NCI-H526 treated with DMSO at 0.1 percent for 48 hours (cell line): ENCODE data around the gene DNM1.
"Not testable (repeated sequence)": the region's sequence is repeated elsewhere in the genome, so short reads cannot be mapped to it uniquely, and the experiment has no call there.

Source experiments
- DNase-seq: peaks from one replicate; lab custom pipeline; 2025; lab: John Stamatoyannopoulos, UW

DNM1 gene

GRCh38 chr9:128225770-128226411 is 22.7 kb downstream of the DNM1 start:
- DNase-seq = no peak

DNA sequence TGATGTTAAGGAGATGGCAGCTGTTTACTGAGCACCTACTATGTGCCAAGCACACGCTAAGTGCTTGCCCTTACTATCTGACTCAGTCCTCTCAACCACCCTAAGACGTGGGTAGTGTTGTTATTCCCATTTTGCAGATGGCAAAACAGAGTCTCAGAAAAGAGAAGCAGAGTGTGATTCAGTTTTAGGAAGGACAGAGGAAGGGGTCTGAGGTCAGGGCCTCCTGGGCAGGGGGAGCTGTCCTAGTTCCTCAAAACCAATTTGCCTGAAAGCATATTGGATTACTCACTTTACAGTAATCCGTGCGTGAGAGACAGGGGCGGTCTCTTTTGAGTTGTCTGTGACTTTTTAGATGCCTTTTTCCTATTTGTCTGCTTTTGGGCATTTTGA is 23.2 kb downstream of the DNM1 start:
- no peak for DNase-seq

DNA sequence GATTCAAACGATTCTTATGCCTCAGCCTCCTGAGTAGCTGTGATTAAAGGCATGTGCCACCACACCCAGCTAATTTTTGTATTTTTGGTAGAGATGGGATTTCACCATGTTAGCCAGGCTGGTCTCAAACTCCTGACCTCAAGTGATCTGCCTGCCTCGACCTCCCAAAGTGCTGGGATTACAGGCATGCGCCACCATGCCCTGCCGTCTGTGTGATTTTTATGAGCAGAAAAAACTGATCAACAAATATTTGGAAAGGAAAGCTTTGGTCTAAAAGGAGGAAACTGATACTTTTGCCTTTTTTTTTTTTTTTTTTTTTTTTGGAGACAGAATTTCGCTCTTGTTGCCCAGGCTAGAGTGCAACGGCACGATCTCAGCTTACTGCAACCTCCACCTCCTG is 27.7 kb downstream of the DNM1 start:
- not testable (repeated sequence) for DNase-seq

DNA sequence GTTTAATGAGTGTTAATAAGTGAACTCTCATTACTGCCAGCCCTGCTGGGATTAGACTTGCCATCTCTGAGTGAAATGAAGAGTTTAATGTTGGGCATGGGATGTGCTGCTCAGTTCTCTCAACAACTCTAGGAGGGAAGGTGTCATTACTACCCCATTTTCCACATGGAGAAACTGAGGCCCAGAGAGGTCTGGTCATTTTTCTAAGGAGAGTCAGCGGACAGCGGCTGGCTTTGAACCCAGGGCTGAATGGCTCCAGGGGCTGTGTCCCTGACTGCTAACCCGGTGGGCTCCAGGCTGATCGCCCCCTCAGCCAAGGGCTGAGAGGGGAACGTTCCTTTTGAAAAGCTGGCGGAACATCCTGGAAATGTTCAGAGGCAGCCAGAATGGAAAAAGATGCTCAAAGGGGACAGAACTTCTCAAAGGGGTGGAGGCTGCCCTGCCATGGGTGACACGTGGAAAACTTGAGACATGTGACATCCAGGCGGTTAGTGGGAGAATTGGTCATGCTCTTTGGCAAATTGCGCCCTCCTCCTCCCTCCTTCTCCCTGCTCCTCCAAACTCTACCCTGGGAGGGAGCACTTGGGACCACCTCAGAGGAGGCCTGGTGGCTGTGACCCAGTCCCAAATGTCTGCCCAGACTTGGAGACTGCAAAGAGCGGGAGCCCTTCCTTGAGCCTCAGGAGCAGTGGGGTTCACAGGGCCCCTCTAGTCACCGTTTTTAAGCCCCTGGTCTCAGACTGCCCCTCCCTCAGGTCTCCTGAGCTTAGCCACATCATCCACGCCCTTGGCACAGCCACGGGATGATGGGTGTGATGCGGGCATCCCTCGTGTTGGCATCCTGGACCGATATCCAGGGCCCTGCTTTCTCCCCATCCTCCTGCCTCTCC is 28.7 kb downstream of the DNM1 start:
- DNase-seq = no peak

- no peak for DNase-seq
Observed at GRCh38 chr9:128232528-128233428, 29.6 kb downstream of the DNM1 start.

DNA sequence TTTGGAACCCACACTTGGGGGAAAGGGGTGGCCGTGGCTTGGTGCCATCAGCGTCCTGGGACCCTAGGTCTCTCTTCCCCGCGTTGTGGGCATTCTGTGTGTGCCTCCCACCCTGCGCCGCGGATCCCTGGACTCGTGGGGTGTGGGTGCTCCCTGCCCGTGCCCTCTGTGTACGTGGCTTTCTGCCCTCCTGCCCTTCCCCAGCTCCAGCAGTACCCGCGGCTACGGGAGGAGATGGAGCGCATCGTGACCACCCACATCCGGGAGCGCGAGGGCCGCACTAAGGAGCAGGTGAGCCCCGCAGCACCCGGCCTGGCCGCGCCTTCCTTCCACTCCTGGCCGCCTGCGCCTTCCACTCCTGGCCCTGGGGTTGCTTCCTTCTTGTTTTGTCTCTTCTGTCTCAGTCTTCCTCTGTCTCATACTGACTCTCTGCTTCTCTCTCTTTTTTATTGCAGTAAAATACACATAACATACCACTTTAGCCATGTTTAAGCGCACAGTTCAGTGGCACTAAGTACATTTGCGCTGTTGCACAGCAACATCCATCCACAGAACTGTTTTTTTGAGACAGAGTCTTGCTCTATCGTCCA is 30.7 kb downstream of the DNM1 start:
- no peak for DNase-seq

GRCh38 chr9:128242124-128242523 is 38.9 kb downstream of the DNM1 start:
- no peak for DNase-seq

DNA sequence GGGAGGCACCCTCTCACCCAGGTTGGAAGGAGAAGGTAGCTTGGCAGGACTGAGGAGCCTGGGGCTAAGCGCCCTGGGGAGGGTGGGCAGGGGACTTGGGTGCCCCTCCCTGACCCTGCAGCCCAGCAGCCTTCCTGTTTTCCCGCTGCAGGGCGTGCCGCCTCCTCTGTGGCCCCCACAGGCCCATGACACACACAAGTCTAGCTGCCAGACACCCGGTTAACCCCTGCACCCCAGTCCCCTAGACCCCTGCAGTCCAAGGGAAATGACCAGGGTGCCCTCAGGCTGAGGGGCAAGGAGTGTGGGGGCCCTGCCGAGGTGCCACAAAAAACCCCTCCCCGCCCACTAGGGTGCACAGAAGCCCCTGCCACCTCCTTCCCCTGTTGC is 39.6 kb downstream of the DNM1 start:
- DNase-seq = no peak

DNA sequence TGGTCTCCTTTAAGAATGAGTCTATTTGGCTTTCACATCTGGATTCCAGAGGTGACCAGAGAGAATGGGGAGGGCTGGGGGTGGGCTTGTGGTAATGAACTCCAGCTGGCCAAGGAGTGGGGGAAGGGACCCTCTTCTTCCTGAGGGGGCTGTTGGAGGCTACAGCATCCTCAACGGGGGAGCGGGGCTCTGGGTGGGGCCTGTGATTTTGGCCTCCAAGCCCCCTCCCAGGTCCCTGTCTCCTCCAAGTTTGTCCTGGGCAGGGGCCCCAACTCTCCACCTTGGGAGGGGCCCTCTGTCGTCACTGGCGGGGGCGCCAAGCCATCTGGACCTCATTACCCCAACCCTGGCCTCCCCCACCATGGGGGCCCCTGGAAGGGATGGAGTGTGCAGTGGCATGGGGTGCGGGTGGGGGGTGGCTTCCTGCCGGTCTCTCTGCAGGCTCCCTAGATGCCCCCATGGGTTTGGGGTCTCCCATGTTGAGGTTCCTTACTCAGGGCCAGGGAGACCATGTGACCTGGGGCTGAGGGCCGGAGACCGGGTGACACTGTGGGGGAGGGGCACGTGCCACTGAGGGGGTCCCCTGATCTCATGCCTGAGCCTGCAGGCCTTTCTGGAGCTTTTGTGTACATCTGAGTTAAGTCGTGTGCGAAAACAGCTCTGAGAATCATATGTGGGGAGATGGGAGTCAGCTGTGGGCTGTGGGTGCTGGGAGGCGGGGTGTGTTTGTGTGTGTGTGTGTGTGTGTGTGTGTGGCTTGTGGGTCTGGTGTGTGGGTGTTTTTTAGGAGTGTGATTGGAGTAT is 40.2 kb downstream of the DNM1 start:
- no peak for DNase-seq

DNA sequence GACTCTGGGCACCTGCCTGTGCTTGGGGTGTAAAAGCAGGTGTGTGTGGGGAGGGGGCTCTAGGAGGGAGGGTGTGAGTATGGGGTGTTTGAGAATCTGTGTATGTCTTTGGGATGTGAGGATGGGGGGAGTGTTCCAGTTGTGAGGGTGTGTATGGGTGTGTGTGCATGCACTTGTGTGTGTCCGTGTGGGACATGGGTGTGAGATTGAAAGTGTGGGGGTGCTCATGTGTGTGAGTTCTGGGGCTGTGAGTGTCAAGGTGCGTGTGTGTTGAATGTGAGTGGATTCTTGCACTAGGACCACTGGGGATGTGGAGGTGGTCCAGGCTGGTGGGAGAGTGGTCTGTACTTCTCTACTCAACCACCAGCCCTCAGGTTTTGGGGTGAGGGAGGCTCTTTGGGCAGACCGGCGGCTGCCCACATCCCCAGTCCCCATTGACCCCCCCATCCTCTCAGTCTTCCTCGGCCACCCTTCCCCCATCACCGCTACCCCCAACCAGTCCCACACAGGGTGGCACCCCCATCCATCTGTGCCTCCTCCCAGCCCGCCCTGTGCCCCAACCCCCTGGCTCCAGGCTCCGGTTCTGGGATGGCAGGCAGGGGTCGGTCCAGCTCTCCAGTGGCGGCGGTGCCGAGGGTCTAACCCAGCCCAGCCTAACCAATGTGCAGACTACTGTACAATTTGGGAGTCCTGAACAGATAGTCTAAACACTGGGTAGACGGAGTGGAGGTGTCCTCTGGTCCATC is 41.1 kb downstream of the DNM1 start:
- DNase-seq = no peak

GRCh38 chr9:128244837-128245231 is 41.7 kb downstream of the DNM1 start:
- DNase-seq = no peak

GRCh38 chr9:128245421-128246151 is 42.4 kb downstream of the DNM1 start:
- no peak for DNase-seq

DNA sequence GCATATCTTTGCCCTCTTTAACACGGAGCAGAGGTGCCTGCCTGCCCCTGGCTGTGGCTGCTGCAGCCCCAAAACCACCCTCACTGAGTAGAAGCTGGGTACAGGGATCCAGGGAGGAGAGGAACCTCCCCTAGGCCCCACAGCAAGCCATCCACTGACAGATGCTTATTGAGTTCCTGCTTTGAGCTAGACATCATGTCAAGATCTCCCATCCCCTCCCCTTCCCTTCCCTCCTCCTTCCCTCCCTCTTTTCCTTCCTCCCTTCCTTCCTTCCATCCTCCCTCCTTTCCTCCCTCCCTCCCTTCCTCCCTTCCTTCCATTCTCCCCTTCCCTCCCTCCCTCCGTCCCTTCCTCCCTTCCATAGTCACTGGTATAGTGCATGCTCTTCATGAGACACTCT is 43.3 kb downstream of the DNM1 start:
- DNase-seq = no peak

GRCh38 chr9:128247226-128247803 is 44.1 kb downstream of the DNM1 start:
- DNase-seq = no peak

- DNase-seq = no peak
Observed at GRCh38 chr9:128249558-128249907, 46.4 kb downstream of the DNM1 start.

DNA sequence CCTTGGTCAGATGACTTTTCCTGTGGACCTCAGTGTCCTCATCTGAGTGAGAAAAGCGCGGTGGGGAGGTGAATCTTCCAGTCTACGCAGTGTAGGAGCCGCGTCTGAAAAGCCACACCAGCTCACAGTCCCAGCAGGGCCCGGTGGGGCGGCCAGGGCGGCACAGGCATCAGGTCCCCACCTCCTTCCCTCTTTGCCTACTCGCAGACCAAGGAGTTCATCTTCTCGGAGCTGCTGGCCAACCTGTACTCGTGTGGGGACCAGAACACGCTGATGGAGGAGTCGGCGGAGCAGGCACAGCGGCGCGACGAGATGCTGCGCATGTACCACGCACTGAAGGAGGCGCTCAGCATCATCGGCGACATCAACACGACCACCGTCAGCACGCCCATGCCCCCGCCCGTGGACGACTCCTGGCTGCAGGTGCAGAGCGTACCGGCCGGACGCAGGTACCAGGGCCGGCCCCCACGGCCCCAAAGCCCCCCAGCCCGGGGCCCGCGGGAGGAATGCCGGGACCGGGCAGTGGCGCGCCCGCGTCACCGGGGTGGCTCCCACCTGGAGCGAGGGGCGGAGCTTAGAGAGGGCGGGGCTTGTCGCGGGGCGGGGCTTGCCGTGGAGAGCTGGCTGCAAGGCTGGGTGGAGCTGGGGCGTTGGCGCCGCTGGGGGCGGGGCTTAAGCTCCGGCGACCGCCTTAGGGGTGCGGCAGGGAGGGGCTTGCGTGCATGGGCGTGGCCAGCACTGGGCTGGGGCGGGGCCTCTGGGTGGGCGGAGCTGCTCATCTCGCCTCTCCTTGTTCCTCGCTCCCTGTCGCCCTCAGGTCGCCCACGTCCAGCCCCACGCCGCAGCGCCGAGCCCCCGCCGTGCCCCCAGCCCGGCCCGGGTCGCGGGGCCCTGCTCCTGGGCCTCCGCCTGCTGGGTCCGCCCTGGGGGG is 47.0 kb downstream of the DNM1 start:
- no peak for DNase-seq

DNA sequence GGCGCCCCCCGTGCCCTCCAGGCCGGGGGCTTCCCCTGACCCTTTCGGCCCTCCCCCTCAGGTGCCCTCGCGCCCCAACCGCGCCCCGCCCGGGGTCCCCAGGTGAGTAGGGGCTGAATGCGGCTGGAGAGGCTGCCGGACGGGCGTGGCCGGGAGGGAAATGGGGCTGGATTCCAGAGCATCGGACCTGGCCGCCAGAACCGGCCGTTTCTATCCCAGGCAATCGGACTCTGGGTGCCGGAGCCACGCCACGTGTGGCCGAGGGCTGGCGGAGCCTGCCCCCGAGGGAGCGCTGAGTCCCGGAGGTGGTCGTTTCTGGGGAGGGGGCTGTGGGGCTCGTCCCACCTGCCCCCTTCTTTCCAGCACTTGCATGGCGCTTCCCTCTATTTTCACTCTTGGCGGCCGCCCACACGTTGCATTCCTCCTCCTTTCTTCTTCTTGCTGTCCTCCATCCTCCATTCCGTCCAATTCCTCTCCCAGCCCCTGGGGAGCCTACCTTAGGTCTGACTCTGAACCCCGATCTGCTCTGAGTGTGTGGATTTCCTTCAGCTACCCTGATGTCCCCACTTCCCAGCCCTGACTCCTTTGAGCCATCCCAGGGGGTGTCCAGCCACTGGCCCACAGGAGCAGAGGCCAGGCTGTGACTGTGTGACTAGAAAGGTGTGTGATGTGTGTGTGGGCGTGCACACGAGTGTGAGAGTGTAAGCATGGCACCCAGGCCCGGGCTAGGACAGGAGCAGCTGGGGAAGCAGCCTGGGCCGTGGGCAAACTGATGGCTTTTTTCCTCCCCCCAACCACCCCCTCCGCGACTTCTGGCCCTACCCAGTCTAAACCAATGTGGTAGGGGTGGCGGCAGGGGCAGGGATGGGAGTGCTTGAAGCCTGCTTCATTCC is 47.9 kb downstream of the DNM1 start:
- no peak for DNase-seq

DNA sequence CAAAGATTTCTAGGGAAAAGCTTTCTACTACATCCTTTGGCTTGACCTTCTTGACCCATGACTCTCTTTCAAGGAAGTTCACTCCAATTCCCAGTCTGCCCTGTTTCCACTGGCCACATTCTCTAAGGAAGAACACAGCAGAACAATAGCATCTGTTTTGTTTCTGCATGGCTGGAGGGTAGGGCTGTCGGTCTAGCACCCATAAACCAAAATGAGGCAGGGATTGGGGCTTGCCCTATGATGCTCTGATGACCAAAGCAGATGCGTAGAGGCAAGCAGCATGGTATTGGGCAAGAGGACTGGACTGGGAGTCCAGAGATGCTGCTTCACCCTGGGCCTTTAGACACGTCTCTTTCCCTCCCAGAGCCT is 48.5 kb downstream of the DNM1 start:
- DNase-seq = no peak
